ENCODE data around the gene STAC3. TPM values are rescaled to one million over a fixed set of nuclear protein-coding genes. Genes with fewer than 3 reads are reported as not detected.

Gene STAC3
- total RNA-seq, 1 donor from 2014 or later, result 0.94 TPM

- intact Hi-C loops (cut with DNase I), result no loop called here
- no peak for DNase-seq (ENCODE audit: low spot score)
Measured at GRCh38 chr12:57237932-57238853, 12.8 kb downstream of the STAC3 start.

- DNase-seq (ENCODE audit: low spot score), result no peak
- intact Hi-C loops (cut with DNase I), result no loop called here
Measured at GRCh38 chr12:57237596-57237931, 13.4 kb downstream of the STAC3 start.

- no peak for DNase-seq (ENCODE audit: low spot score)
- intact Hi-C loops (cut with DNase I), result no loop called here
Measured at GRCh38 chr12:57236925-57237595, 13.9 kb downstream of the STAC3 start.

GRCh38 chr12:57236201-57236924 lies 14.6 kb downstream of the STAC3 start:
- intact Hi-C loops (cut with DNase I), result no loop called here
- DNase-seq (ENCODE audit: low spot score), result no peak

GRCh38 chr12:57235728-57236131 lies 15.3 kb downstream of the STAC3 start:
- no peak for DNase-seq (ENCODE audit: low spot score)
- intact Hi-C loops (cut with DNase I), result no loop called here

- DNase-seq (ENCODE audit: low spot score), result no peak
- intact Hi-C loops (cut with DNase I), result no loop called here
Measured at GRCh38 chr12:57235017-57235727, 15.8 kb downstream of the STAC3 start.

- intact Hi-C loops (cut with DNase I), result no loop called here
- no peak for DNase-seq (ENCODE audit: low spot score)
Measured at GRCh38 chr12:57234571-57235016, 16.4 kb downstream of the STAC3 start.

- no peak for DNase-seq (ENCODE audit: low spot score)
- intact Hi-C loops (cut with DNase I), result no loop called here
Measured at GRCh38 chr12:57234233-57234570, 16.8 kb downstream of the STAC3 start.

- intact Hi-C loops (cut with DNase I), result no loop called here
- DNase-seq (ENCODE audit: low spot score), result no peak
Measured at GRCh38 chr12:57233357-57234232, 17.4 kb downstream of the STAC3 start.

- intact Hi-C loops (cut with DNase I), result no loop called here
- no peak for DNase-seq (ENCODE audit: low spot score)
Measured at GRCh38 chr12:57232156-57232756, 18.7 kb downstream of the STAC3 start.

GRCh38 chr12:57231276-57232021 lies 19.5 kb downstream of the STAC3 start:
- no peak for DNase-seq (ENCODE audit: low spot score)
- intact Hi-C loops (cut with DNase I), result no loop called here

GRCh38 chr12:57230381-57231155 lies 20.4 kb downstream of the STAC3 start:
- no peak for DNase-seq (ENCODE audit: low spot score)
- intact Hi-C loops (cut with DNase I), result no loop called here

- peak; percentile 95 for DNase-seq (ENCODE audit: low spot score)
- intact Hi-C loops (cut with DNase I), result no loop called here
Measured at GRCh38 chr12:57229634-57230380, 21.2 kb downstream of the STAC3 start, which contains the start of gene SHMT2. Gene SHMT2 (plus strand): TSS chr12:57229711. CDS start chr12:57229779, 68 bp downstream.

GRCh38 chr12:57229046-57229633 lies 21.8 kb downstream of the STAC3 start:
- intact Hi-C loops (cut with DNase I), result no loop called here
- no peak for DNase-seq (ENCODE audit: low spot score)

GRCh38 chr12:57227315-57228115 lies 23.5 kb downstream of the STAC3 start:
- no peak for DNase-seq (ENCODE audit: low spot score)
- intact Hi-C loops (cut with DNase I), result no loop called here

Measured in cardiac septum (tissue), 1 donor.